Keratinocyte (primary cell): ENCODE data around the gene DLGAP1. TPM values are rescaled to one million over a fixed set of nuclear protein-coding genes. Genes with fewer than 3 reads are reported as not detected.

Experiments used
- DNase-seq: peaks from one replicate; pipeline ENCODE4 v3.0.0-alpha.2; 2011; ENCODE audit warnings: low read depth, missing footprints, low spot score
- FAIRE-seq: peaks from 2 replicates; lab custom pipeline; 2011; peaks lifted over from hg19 to GRCh38; lab: Jason Lieb, UNC
- H2AFZ ChIP-seq: 2 replicates; pipeline ENCODE4 v1.6.0; 2012; ENCODE audit warnings: low read length, control low read depth, inconsistent platforms; ENCODE audit not compliant: control insufficient read depth
- H3K27ac ChIP-seq: 2 replicates; pipeline ENCODE4 v1.5.1; 2011; ENCODE audit warnings: low read length; ENCODE audit not compliant: control insufficient read depth, insufficient read depth
- H3K27me3 ChIP-seq: 3 replicates; pipeline ENCODE4 v1.6.0; 2011; ENCODE audit warnings: low read length; ENCODE audit not compliant: control insufficient read depth, insufficient read depth; ENCODE audit errors: extremely low read depth
- H3K36me3 ChIP-seq, 2 experiments: 2 replicates in 1 of 2; 3 replicates in 1 of 2; pipeline ENCODE4 v1.5.1; 2011; ENCODE audit warnings: low read length in 2 of 2, mild to moderate bottlenecking in 1 of 2; ENCODE audit not compliant: control insufficient read depth in 2 of 2, insufficient read depth in 2 of 2; ENCODE audit errors: extremely low read depth in 1 of 2
- H3K4me1 ChIP-seq: 3 replicates; pipeline ENCODE4 v1.5.1; 2011; ENCODE audit warnings: low read length; ENCODE audit not compliant: control insufficient read depth, insufficient read depth; ENCODE audit errors: extremely low read depth
- H3K4me2 ChIP-seq: 3 replicates; pipeline ENCODE4 v1.6.0; 2011; ENCODE audit warnings: low read depth, low read length; ENCODE audit not compliant: control insufficient read depth, insufficient read depth; ENCODE audit errors: extremely low read depth
- H3K4me3 ChIP-seq, 3 experiments: fragments of 200-600 bp in 1 of 3; sonication (generic) in 1 of 3; 2 replicates in 2 of 3; 3 replicates in 1 of 3; pipeline ENCODE4 v1.5.1; 2011 to 2016; ENCODE audit warnings: low read length in 3 of 3, mild to moderate bottlenecking in 3 of 3, control low read depth in 2 of 3, inconsistent platforms in 1 of 3, low read depth in 1 of 3, mixed read lengths in 1 of 3, mixed run types in 1 of 3, moderate library complexity in 1 of 3; ENCODE audit not compliant: control insufficient read depth in 2 of 3, insufficient read depth in 2 of 3; ENCODE audit errors: extremely low read depth in 1 of 3
- H3K79me2 ChIP-seq: 2 replicates; pipeline ENCODE4 v1.6.0; 2012; ENCODE audit warnings: low read length; ENCODE audit not compliant: control insufficient read depth, insufficient read depth
- H3K9ac ChIP-seq: 3 replicates; pipeline ENCODE4 v1.6.0; 2011; ENCODE audit warnings: low read length; ENCODE audit not compliant: control insufficient read depth, insufficient read depth; ENCODE audit errors: extremely low read depth
- H3K9me1 ChIP-seq: 3 replicates; pipeline ENCODE4 v1.6.0; 2011; ENCODE audit warnings: low read length; ENCODE audit not compliant: control insufficient read depth, insufficient read depth; ENCODE audit errors: extremely low read depth
- H3K9me3 ChIP-seq: 2 replicates; pipeline ENCODE4 v1.5.1; 2012; ENCODE audit warnings: low read depth, low read length; ENCODE audit not compliant: control insufficient read depth
- H4K20me1 ChIP-seq: 3 replicates; pipeline ENCODE4 v1.6.0; 2011; ENCODE audit warnings: low read length; ENCODE audit not compliant: control insufficient read depth, insufficient read depth; ENCODE audit errors: extremely low read depth
- CTCF ChIP-seq, 3 experiments: IDR thresholded peaks in 1 of 3; conservative IDR thresholded peaks in 1 of 3; optimal IDR thresholded peaks in 1 of 3; 2 replicates in 2 of 3; 3 replicates in 1 of 3; pipeline versions ENCODE3 to v1.5.1; 2011; ENCODE audit warnings: low read length in 3 of 3, mild to moderate bottlenecking in 3 of 3, moderate library complexity in 2 of 3, control low read depth in 1 of 3, inconsistent platforms in 1 of 3; ENCODE audit not compliant: insufficient read depth in 2 of 3; ENCODE audit errors: extremely low read depth in 1 of 3
- EZH2 ChIP-seq: IDR thresholded peaks from one replicate; pipeline ENCODE4 v1.6.1; 2012; ENCODE audit warnings: inconsistent platforms, mild to moderate bottlenecking, low read length, moderate library complexity
- dilution Hi-C: fragments of 300-500 bp; cut with MboI; formaldehyde crosslinking; loops from one replicate; pipeline ENCODE4 v1.7.0; 2020; ENCODE audit warnings: low sequenced_read_pairs; ENCODE audit not compliant: extremely low pct_ligation_motif_present
- polyA plus RNA-seq, 5 experiments: library from polyadenylated mRNA; depleted of rRNA in 3 of 5; stranded (reverse) in 3 of 5; stranded (forward) in 1 of 5; unstranded in 1 of 5; fragments of >200 nt; gene quantifications; 1 replicate in 1 of 5; 2 replicates in 3 of 5; 3 replicates in 1 of 5; pipeline versions ENCODE4 v1.2.1 to v1.2.3, GENCODE V29; 2011 to 2012; ENCODE audit warnings: missing spikeins in 2 of 5, low read depth in 1 of 5, low replicate concordance in 1 of 5

The DLGAP1 gene
- polyA plus RNA-seq, 1 donor (not counting 4 experiments of a cell fraction or from before 2014, with no cell fraction given) = not detected

- dilution Hi-C loops = no loop called here
- H3K36me3 ChIP-seq = no peaks in the 10 kb centered on the region
- H3K4me2 ChIP-seq = no peak overlapping the region
- H3K4me1 ChIP-seq = peaks cover 17% of the 10 kb centered on the region
- H3K9ac ChIP-seq = no peak overlapping the region
- TF ChIP-seq CTCF (optimal IDR thresholded peaks at IDR 0.05 in 1 of 3, IDR thresholded peaks at IDR 0.05 in 1 of 3, conservative IDR thresholded peaks at IDR 0.05 in 1 of 3; ENCODE audit: extremely low read depth in 1 of 3, insufficient read depth in 2 of 3, low read length in 3 of 3) (peak; percentile 80 to 97 (median 83)), EZH2 (no peak)
- FAIRE-seq (peak; percentile 67), DNase-seq (peak; percentile 63)
- no peak overlapping the region for H3K4me3 ChIP-seq
- no peaks in the 10 kb centered on the region for H3K9me1 ChIP-seq
- H3K27ac ChIP-seq = no peak overlapping the region
- H3K9me3 ChIP-seq = no peaks in the 10 kb centered on the region
- H2AFZ ChIP-seq = no peak overlapping the region
- H3K79me2 ChIP-seq = no peaks in the 10 kb centered on the region
- no peaks in the 10 kb centered on the region for H4K20me1 ChIP-seq
- H3K27me3 ChIP-seq = no peaks in the 10 kb centered on the region
Observed at GRCh38 chr18:3585656-3586509, 869.2 kb downstream of the DLGAP1 start.

GRCh38 chr18:3584897-3585460, 870.1 kb downstream of the DLGAP1 start:
- Histone ChIP-seq H3K4me3 (no peak overlapping the region), H3K27ac (no peak overlapping the region), H3K79me2 (no peaks in the 10 kb centered on the region), H3K4me1 (peaks cover 17% of the 10 kb centered on the region), H3K36me3 (no peaks in the 10 kb centered on the region), H4K20me1 (no peaks in the 10 kb centered on the region), H3K9ac (no peak overlapping the region), H3K9me3 (no peaks in the 10 kb centered on the region), H2AFZ (no peak overlapping the region), H3K9me1 (no peaks in the 10 kb centered on the region), H3K27me3 (no peaks in the 10 kb centered on the region), H3K4me2 (no peak overlapping the region)
- DNase-seq = no peak
- TF ChIP-seq CTCF (optimal IDR thresholded peaks at IDR 0.05 in 1 of 3, IDR thresholded peaks at IDR 0.05 in 1 of 3, conservative IDR thresholded peaks at IDR 0.05 in 1 of 3; ENCODE audit: extremely low read depth in 1 of 3, insufficient read depth in 2 of 3, low read length in 3 of 3) = no peak
- FAIRE-seq = no peak
- dilution Hi-C loops = no loop called here
